NB4 (cell line): ENCODE data around the gene FZR1.

Experiments
- CTCF ChIP-seq: IDR thresholded peaks from one replicate; pipeline ENCODE4 v1.5.1; 2012; ENCODE audit warnings: low read depth, low read length
- POLR2A ChIP-seq: IDR thresholded peaks from 2 replicates; pipeline ENCODE4 v1.6.1; 2011; ENCODE audit warnings: mild to moderate bottlenecking; ENCODE audit not compliant: insufficient read length; ENCODE audit errors: extremely low read depth

- no peak for TF ChIP-seq POLR2A
- no peak for TF ChIP-seq CTCF
Observed at GRCh38 chr19:3492919-3493318, 13.2 kb upstream of the FZR1 start.
